Aorta (tissue), 5 donors: Measurements from ENCODE around the gene THADA. TPM values are rescaled to one million over a fixed set of nuclear protein-coding genes. Genes with fewer than 3 reads are reported as not detected.

ENCODE experiments used
- ATAC-seq: fragments of 200-7000 bp; cut with Tn5 transposase; one replicate; pipeline ENCODE4 v1.9.1; 2022; ENCODE audit warnings: moderate library complexity; ENCODE audit not compliant: low FRiP score
- DNase-seq, 2 donors: peaks; one replicate each; pipeline ENCODE4 v3.0.0-alpha.2; 2020
- H3K27ac ChIP-seq, 2 donors: one replicate each; pipeline ENCODE4 v1.5.1; 2013; ENCODE audit warnings: low read length in 2 of 2, mild to moderate bottlenecking in 2 of 2, moderate library complexity in 2 of 2, control low read depth in 1 of 2, inconsistent platforms in 1 of 2, low read depth in 1 of 2
- H3K27me3 ChIP-seq, 2 donors: one replicate each; pipeline ENCODE4 v1.6.1; 2013; ENCODE audit warnings: control low read depth in 1 of 2, low read length in 1 of 2, mild to moderate bottlenecking in 1 of 2, moderate library complexity in 1 of 2; ENCODE audit not compliant: insufficient read depth in 2 of 2, control insufficient read depth in 1 of 2
- H3K36me3 ChIP-seq, 2 donors: one replicate each; pipeline ENCODE4 v1.6.1; 2013; ENCODE audit warnings: control low read depth in 1 of 2, low read length in 1 of 2, mild to moderate bottlenecking in 1 of 2; ENCODE audit not compliant: insufficient read depth in 2 of 2, control insufficient read depth in 1 of 2
- H3K4me1 ChIP-seq, 2 donors: one replicate each; pipeline ENCODE4 v1.6.1; 2013; ENCODE audit warnings: low read length in 2 of 2, control low read depth in 1 of 2, mild to moderate bottlenecking in 1 of 2, moderate library complexity in 1 of 2; ENCODE audit not compliant: insufficient read depth in 2 of 2, control insufficient read depth in 1 of 2
- H3K4me3 ChIP-seq, 2 donors: one replicate each; pipeline ENCODE4 v1.5.1; 2013; ENCODE audit warnings: low read length in 2 of 2, control low read depth in 1 of 2, mild to moderate bottlenecking in 1 of 2
- H3K9me3 ChIP-seq: one replicate; pipeline ENCODE4 v1.6.1; 2013; ENCODE audit warnings: mild to moderate bottlenecking, low read length; ENCODE audit not compliant: control insufficient read depth
- WGBS, 2 donors: extraction: QIAGEN DNeasy Blood & Tissue Kit; methylation state at CpG; one replicate each; pipeline ENCODE4 v1.1.7; 2013; 5-methylcytosine and 5-hydroxymethylcytosine counted together
- intact Hi-C, 2 donors: fragments of 100-400 bp; cut with DNase I; formaldehyde crosslinking; loops; one replicate each; pipeline versions ENCODE4 v1.14.2 to v1.15.0; 2022
- polyA plus RNA-seq, 2 donors: library from polyadenylated mRNA; stranded (reverse); fragments of 200-250 nt; gene quantifications; one replicate each; pipeline ENCODE4 v1.2.3, GENCODE V29; 2013
- total RNA-seq, 2 donors: library from RNA; stranded (reverse); fragmentation: NEBNext Ultra II Directional; extraction: Animal tissue kit (Norgen Biotek cat#: 25700); gene quantifications; one replicate each; pipeline ENCODE4 v1.2.1, GENCODE V29; 2021
- donor health status: healthy with polysubstance abuse.
- donor health status: Bipolar disorder and iron deficiency.
- donor health status: DM: no; HTN: no; CAD: no.
- donor health status: DM: no; HTN: no; CAD: no.
- donor health status: DM: yes; HTN: yes; CAD: no.

Gene THADA
- total and polyA plus RNA-seq, 4 donors = 12.4 to 38.5 (median 25.0) TPM

GRCh38 chr2:43383533-43383932 lies 212.3 kb downstream of the THADA start:
- 86 to 92% methylated on average over 2 of the region's 2 CpGs for WGBS, 2 donors
- DNase-seq (no peak), ATAC-seq (no peak)
- no peaks in the 10 kb centered on the region for H3K36me3 ChIP-seq
- no peak overlapping the region for H3K4me3 ChIP-seq
- intact Hi-C loops = no loop called here
- H3K27ac ChIP-seq = no peak overlapping the region
- peaks cover 0 to 9% of the 10 kb centered on the region in 2 donors for H3K4me1 ChIP-seq
- H3K9me3 ChIP-seq = no peaks in the 10 kb centered on the region
- H3K27me3 ChIP-seq = no peaks in the 10 kb centered on the region

GRCh38 chr2:43379494-43379893 lies 216.3 kb downstream of the THADA start:
- ATAC-seq (no peak), DNase-seq (no peak)
- intact Hi-C loops = no loop called here
- 98 to 100% methylated on average over 1 of the region's 1 CpG for WGBS, 2 donors
- H3K4me3 ChIP-seq = no peak overlapping the region
- no peaks in the 10 kb centered on the region for H3K27me3 ChIP-seq
- no peak overlapping the region for H3K27ac ChIP-seq
- H3K36me3 ChIP-seq = no peaks in the 10 kb centered on the region
- no peaks in the 10 kb centered on the region for H3K4me1 ChIP-seq
- no peaks in the 10 kb centered on the region for H3K9me3 ChIP-seq

- no peak for DNase-seq
- ATAC-seq = no peak
- intact Hi-C loops = no loop called here
- no peak overlapping the region for H3K27ac ChIP-seq
- no peaks in the 10 kb centered on the region for H3K4me1 ChIP-seq
- WGBS, 2 donors = 98% methylated on average over 3 of the region's 3 CpGs
- no peaks in the 10 kb centered on the region for H3K36me3 ChIP-seq
- H3K27me3 ChIP-seq = no peaks in the 10 kb centered on the region
- no peak overlapping the region for H3K4me3 ChIP-seq
- no peaks in the 10 kb centered on the region for H3K9me3 ChIP-seq
These were observed 218.5 kb downstream of the THADA start for GRCh38 chr2:43377327-43377726.

- H3K36me3 ChIP-seq = no peaks in the 10 kb centered on the region
- H3K9me3 ChIP-seq = no peaks in the 10 kb centered on the region
- H3K4me1 ChIP-seq = no peaks in the 10 kb centered on the region
- WGBS, 2 donors = 89 to 92% methylated on average over 8 of the region's 8 CpGs
- no peak overlapping the region for H3K27ac ChIP-seq
- ATAC-seq = no peak
- no peaks in the 10 kb centered on the region for H3K27me3 ChIP-seq
- intact Hi-C loops = no loop called here
- H3K4me3 ChIP-seq = no peak overlapping the region
- DNase-seq = no peak
These were observed 219.2 kb downstream of the THADA start for GRCh38 chr2:43376523-43377198.

GRCh38 chr2:43375746-43376522 lies 219.9 kb downstream of the THADA start:
- DNase-seq = no peak
- Histone ChIP-seq H3K4me1 (no peaks in the 10 kb centered on the region), H3K9me3 (no peaks in the 10 kb centered on the region), H3K27me3 (no peaks in the 10 kb centered on the region), H3K36me3 (no peaks in the 10 kb centered on the region), H3K4me3 (no peak overlapping the region), H3K27ac (no peak overlapping the region)
- WGBS, 2 donors = 38 to 61% methylated on average over 3 of the region's 3 CpGs
- ATAC-seq = no peak
- intact Hi-C loops = no loop called here

GRCh38 chr2:43372416-43373081 lies 223.3 kb downstream of the THADA start:
- 91 to 92% methylated on average over 8 of the region's 8 CpGs for WGBS, 2 donors

GRCh38 chr2:43370705-43371104 lies 225.1 kb downstream of the THADA start:
- Histone ChIP-seq H3K27ac (no peak overlapping the region), H3K4me1 (no peaks in the 10 kb centered on the region), H3K4me3 (no peak overlapping the region), H3K36me3 (no peaks in the 10 kb centered on the region), H3K27me3 (no peaks in the 10 kb centered on the region), H3K9me3 (no peaks in the 10 kb centered on the region)
- intact Hi-C loops = no loop called here
- DNase-seq (no peak), ATAC-seq (peak; percentile 63)

More at GRCh38 chr2:43372416-43373081, 223.3 kb downstream of the THADA start:
- H3K27ac ChIP-seq = no peak overlapping the region
- no peak for ATAC-seq
- no peaks in the 10 kb centered on the region for H3K27me3 ChIP-seq
- H3K9me3 ChIP-seq = no peaks in the 10 kb centered on the region
- no peaks in the 10 kb centered on the region for H3K36me3 ChIP-seq
- H3K4me1 ChIP-seq = no peaks in the 10 kb centered on the region
- intact Hi-C loops = no loop called here
- H3K4me3 ChIP-seq = no peak overlapping the region
- no peak for DNase-seq

- no peaks in the 10 kb centered on the region for H3K9me3 ChIP-seq
- ATAC-seq (no peak), DNase-seq (no peak)
- H3K36me3 ChIP-seq = no peaks in the 10 kb centered on the region
- 87 to 92% methylated on average over 4 of the region's 4 CpGs for WGBS, 2 donors
- H3K27me3 ChIP-seq = no peaks in the 10 kb centered on the region
- no peak overlapping the region for H3K27ac ChIP-seq
- no peaks in the 10 kb centered on the region for H3K4me1 ChIP-seq
- intact Hi-C loops = no loop called here
- H3K4me3 ChIP-seq = no peak overlapping the region
These were observed 225.7 kb downstream of the THADA start for GRCh38 chr2:43370146-43370545.
